ENCODE data around the gene PDE8A. TPM values are rescaled to one million over a fixed set of nuclear protein-coding genes. Genes with fewer than 3 reads are reported as not detected.
"Not testable (repeated sequence)": the region's sequence is repeated elsewhere in the genome, so short reads cannot be mapped to it uniquely, and the experiment has no call there.

PDE8A gene
- total RNA-seq, 1 donor from 2014 or later: 54.1 TPM

GRCh38 chr15:85011724-85012123 lies 30.1 kb downstream of the PDE8A start:
- not testable (repeated sequence) for DNase-seq

DNA sequence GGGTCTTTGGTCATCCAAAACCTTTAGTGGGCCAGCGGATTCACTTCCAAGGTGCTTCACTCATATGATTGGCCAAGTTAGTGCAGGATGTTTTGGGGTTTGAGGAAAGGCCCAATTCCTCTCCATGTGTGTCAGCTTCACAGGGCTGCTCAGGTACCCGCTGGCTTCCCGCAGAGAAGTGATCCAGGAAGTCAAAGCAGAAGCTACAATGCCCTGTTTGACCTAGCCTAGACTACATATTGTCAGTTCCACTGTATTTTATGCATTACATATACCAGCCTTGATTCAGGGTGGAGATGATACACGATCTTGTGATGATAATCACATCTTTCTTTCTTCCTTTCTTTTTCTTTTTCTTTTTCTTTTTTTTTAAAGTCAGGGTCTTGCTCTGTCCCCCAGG lies 32.1 kb downstream of the PDE8A start:
- no peak for DNase-seq

- no peak for DNase-seq
These were observed 33.3 kb downstream of the PDE8A start for GRCh38 chr15:85014932-85015331.

DNA sequence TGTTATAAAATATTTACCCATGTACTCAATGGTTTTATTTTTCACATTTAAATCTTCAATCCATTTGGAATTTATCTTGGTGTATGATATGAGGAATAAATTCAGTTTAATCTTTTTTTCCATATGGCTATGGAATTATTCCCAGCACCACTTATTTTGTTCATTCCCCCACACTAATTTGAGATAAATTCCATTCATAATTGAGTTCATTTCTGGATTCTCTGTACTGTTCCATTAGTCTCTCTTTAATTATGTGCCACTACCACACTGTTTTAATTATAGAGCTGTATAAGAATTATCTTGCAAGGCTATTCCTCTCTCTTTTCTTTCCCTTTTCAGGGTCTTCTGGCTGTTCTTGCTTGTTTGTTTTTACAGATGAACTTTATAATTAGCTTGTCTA lies 34.6 kb downstream of the PDE8A start:
- DNase-seq: no peak

- no peak for DNase-seq
These were observed 38.3 kb downstream of the PDE8A start for GRCh38 chr15:85019815-85020590.

DNA sequence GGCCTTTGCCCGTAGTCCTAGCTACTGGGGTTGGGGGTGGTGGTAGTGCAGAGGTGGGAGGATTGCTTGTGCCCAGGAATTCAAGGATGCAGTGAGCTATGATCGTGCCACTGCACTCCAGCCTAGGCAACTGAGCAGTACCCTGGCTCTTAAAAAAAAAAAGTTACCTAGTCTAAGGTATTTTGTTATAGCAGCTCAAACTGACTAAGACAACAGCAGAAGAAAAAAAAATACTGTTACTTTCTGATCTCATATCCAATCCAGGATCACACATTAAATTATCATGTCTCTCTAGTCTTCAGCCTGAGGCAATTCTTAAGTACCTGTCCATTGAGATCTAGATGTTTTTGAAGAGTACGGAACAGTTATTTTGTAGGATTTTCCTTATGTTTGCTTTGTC lies 39.8 kb downstream of the PDE8A start:
- DNase-seq: no peak

DNA sequence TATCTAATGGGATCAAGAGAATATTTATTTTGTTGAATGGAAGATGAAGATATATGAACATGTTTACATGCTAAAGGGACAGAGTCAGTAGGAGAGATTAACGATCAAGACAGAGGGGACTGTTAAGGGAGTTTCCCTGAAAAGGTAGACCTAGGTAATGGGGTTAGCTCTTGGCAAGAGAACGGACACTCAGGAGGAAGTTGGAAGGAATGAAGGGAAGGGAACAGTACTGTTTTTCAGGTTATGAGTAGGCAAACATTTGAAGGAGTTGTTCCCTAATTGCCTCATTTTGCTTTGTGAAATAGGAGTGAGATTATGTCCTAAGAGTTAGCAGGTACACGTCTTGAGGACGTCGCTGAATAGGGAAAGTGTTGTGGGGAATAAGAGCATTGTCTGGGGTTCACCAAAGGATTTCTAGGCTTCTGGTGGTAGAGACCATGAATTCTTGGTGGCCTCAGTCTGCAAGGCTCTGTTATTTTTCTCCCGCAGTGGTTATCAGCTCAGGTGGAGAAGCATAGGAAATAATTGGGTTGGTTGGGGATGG lies 41.3 kb downstream of the PDE8A start:
- DNase-seq: no peak

DNA sequence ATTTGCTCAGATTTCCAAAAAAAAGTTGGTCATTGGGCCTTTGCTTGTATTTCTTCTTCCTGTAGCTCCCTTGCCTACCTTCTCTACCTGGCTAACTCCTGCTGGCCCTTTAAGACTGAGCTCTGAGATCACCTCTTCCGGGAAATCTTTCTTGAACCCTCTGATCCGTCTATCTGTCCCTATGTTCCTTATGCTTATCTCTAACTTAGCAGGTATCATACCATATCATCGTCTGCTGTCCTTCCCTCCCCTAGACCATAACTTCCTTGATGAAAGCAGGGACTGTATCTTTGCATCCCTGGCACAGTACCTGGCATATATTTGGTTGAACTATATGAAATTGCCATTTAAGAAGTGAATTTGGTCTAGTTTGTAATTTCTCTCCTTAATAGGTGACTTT lies 42.3 kb downstream of the PDE8A start:
- no peak for DNase-seq

- DNase-seq: no peak
These were observed 43.1 kb downstream of the PDE8A start for GRCh38 chr15:85024509-85025336.

DNA sequence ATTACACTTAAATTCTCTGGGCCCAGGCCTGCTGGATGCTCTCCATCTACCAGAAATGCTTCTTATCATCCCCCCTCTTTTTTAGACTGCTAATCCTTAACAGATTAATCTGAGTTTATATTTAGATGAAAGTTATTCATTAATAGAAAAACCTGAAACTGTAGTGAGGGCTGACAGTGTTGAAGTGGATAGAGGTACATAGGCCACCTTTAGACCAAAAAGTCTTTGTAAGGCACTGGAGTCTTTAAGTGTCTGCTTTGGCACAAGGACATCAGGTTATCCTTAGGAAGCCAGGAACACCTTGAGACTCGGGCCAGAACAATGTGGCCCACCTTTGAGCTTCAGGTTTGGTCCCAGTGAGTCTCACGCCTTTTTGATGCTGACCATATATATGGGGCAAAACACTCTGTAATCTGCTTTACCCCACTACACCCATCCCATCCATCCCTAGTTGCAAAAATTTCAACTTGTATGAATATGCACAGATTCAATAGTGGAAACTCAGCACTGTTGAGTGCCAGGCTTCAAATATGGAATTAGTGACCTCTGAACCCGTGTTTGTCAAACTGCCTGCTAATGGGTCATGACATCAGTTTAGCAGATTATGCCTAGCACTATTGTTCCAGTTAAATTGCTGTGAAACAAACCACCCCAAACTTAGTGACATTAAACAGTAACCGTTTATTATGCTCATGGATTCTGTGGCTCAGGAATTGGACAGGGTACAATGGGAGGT lies 44.0 kb downstream of the PDE8A start:
- no peak for DNase-seq

GRCh38 chr15:85026304-85027032 lies 44.8 kb downstream of the PDE8A start:
- no peak for DNase-seq

- no peak for DNase-seq
These were observed 45.4 kb downstream of the PDE8A start for GRCh38 chr15:85027033-85027380.

DNA sequence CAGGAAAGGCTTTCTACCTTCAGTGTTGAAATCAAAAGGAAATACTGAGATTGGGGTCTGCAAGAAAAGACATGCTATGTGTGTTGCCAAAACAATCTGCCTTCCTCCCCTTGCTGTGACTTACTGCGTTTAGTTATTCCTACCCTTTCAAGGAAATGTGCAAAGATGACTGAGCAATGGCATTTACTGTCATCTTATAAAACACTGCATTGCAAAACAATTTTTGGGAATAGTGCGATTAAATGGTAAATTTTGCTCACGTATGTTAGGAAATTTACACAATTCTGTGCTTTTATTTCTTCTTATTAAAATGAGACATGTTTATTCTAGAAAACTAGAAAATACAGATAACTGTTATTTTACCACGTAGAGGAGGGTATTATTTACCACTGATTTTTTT lies 45.8 kb downstream of the PDE8A start:
- DNase-seq: no peak

DNA sequence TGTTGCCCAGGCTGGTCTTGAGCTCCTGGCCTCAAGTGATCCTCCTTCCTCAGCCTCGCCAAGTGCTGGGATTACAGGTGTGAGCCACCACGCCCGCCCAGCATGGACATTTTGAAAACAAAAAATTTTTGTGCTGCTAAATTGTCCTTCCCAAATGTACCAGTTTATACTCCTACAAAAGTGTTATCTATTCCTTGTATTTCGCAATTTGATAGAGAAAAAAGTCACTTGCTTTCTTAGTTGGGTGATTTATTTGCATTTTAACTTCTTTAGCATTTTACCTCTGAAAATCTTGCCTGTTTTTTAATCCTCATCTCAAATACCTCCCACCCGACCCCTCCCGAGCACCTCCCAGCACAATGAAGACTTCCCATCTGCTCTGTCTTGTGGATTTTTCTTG lies 46.8 kb downstream of the PDE8A start:
- DNase-seq: no peak

GRCh38 chr15:85029221-85029620 lies 47.6 kb downstream of the PDE8A start:
- DNase-seq: no peak

DNA sequence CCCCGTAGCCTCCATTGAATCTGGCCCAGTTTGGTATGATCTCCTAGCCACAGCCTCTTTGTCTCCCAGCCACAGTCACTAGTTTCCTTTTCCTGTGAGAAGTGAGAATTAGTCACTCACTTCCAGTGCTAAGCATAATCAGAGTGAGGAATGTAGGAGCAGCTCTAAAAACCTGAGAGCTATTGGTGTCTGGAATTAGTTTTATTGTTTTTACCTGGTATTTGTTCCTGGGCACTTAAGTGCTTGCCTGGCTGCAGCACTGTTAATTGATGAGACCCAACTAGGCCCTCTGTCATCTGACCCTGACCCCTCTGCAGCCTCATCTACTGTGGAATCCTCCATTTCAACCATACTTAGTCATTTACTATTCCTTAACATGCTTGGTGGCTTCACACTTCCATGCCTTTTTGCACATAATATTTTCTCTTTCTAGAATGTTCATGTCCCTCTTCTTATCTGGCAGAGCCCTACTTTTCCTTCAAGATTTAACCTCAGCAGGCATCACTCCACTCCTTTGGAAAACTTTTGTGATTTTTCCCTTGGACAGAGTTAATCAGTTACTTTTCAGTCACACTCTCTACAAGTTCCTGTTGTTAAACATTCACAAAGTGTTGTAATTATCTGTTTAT lies 48.8 kb downstream of the PDE8A start:
- DNase-seq: no peak

DNA sequence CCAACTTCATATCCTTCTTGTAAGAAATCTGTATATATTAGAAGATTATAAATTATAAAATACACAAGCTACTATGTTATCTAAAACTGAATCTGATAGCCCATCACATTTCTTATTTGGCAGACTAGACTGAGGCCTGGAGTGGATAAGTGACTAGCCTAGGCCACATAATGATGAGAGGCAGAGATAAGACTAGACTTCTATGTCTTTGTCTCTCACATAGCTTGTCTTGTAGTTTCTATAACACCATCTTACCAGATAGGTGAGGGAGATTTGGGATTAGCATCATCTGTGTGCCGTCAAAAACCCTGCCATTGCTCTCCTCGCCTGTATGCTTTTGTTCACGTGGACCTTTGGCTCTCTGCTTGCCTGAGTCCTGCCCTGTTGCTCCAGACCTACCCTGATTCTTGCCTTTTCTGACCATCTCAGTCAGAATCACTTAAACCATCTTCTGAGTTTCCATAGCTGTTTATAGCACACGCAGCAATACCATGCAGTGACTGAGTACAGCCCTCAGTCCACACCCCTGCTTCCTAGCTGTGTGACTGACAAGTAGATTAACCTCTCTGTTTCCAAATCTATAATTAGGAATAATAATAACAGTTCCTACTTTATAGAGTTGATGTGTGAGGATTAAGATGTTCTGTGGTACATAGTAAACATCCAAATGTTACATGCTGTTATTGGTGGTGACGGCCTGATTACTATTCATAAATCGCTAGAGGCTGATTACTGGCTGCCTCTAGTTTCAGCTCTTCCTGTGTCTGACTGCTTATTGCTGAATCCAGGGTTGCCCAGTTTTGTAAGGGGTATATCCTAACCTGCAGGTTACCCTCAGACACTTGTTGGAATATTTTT lies 49.7 kb downstream of the PDE8A start:
- no peak for DNase-seq

GRCh38 chr15:85031944-85032558 lies 50.4 kb downstream of the PDE8A start:
- no peak for DNase-seq

GRCh38 chr15:85033148-85033547 lies 51.5 kb downstream of the PDE8A start:
- no peak for DNase-seq

DNA sequence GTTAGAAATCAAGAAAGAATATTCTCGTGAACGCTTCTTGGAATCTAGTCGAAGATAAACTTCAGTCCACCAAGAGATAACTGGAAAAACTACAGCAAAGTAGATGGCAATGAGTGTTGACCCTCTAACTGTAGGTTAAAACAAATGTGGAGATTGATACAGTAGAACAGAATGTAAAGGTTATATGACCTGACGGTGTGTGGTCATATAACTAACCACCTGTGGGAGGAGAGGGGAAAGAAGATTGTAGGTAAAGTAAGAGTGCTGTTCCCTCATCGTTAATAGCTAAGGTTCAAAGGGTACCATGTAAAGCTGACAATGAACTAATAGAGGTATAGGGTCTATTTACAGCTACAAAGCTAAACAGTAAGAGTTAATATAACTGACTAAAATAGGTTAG lies 52.6 kb downstream of the PDE8A start:
- DNase-seq: no peak
